CD4-positive, alpha-beta T cell treated with Interleukin-6 at 100 ng/mL for 8 hours (primary cell): Measurements from ENCODE around the gene RANBP2.
A peak's percentile ranks its signal among the peaks of the same experiment; 100 is the strongest.
"Not testable (repeated sequence)": the region's sequence is repeated elsewhere in the genome, so short reads cannot be mapped to it uniquely, and the experiment has no call there.

Source experiments
- DNase-seq: peaks from one replicate; pipeline ENCODE4 v3.0.0-alpha.2; 2020; ENCODE audit warnings: mixed read lengths, low spot score

RANBP2 gene

DNA sequence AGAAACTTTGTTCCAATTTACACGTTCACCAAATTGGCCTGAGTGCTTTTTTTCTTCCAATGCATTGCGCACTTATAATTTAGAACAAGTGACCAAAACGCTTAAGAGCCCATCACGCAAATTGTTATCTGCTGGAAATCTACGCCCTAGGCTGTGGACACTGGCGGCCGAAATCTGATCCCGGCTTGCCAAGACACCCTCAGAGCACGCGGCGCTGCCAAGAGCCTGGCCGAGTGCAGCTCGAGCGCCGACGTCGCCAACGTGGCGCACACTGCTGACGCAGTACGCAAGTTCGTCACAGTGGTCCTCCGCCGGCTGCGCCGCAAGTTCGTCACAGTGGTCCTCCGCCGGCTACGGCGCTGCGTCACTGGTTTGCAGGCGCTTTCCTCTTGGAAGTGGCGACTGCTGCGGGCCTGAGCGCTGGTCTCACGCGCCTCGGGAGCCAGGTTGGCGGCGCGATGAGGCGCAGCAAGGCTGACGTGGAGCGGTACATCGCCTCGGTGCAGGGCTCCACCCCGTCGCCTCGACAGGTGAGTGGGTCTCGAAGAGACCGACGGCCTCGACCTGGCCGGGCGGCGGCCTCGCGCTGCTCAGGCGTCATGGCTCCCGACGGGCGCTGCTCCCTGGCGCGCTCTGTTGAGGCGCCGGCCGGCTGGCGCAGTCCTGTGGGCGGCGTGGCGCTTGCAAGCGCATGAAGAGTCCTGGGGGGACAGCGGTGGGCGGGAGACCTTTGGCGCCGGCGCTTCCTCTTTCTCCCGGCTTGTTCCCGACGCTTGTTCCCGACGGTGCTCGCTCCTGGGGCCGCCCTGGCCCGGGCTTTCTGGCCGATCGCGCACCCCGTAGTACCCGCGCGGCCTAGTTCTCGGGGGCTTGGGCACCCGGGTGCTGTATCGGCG, at the start of gene RANBP2:
Gene RANBP2, plus strand, starts transcription at position 334 of the 896 bp plus-strand sequence. Its CDS starts 125 bp downstream, at position 459.
- DNase-seq: peak; percentile 92

DNA sequence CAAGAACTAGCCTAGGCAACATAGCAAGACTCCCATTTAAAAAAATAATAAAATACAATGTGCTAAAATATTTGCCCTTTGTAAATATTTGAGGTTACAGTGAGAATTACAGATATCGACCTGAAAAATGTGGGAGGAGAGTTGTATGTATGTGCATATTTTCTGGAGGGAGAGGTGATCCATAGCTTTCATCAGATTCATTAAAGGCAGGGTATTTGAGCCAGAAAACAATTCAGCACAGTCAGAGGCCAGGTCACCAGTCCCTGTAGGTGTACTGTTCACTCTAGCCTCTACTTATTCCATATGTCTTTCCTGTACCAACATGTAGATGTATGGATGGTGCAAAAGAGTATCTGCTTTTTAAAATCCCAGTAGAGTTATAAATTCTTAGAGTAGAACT, 49.0 kb upstream of the RANBP2 start:
- DNase-seq: not testable (repeated sequence)

DNA sequence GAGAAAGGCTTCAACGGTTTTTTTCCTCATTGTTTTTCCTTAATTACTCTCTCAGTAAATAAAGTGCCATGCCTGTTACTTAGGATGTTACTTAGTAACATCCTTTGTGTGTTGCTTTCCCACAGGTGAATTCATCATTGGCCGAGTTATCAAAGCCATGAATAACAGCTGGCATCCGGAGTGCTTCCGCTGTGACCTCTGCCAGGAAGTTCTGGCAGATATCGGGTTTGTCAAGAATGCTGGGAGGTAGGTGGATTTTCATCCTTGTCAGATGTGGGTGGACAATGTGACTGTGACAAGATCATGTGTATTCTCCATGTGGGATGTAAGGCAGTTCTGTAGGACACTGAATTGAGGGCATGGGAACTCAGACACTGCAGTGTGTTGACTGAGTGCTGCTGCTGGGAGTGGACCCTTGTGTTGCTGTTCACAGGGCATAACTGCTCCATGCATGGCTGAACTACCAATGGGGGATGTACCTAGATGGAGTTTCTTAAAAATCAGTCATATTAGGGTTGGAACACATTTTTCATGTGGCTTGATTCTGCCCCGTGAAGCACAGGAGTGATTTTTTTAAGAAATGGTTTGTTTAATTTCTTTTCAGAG, 47.0 kb upstream of the RANBP2 start:
- DNase-seq: not testable (repeated sequence)

DNA sequence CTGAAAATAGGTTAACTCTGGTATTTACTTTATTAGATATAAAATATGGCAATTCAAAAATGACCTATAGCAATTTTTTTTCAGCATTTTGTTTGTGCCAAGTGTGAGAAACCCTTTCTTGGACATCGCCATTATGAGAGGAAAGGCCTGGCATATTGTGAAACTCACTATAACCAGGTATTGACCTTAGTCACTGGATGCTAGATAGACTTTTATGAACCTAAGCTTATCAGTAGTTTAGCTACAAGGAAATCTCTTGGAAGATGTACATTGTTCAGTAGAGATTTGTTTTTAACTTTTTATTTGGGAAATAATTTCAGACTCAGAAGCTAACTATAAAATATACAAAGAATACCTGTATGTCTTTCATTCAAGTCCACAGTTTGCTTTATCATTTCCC, 42.8 kb upstream of the RANBP2 start:
- not testable (repeated sequence) for DNase-seq

DNA sequence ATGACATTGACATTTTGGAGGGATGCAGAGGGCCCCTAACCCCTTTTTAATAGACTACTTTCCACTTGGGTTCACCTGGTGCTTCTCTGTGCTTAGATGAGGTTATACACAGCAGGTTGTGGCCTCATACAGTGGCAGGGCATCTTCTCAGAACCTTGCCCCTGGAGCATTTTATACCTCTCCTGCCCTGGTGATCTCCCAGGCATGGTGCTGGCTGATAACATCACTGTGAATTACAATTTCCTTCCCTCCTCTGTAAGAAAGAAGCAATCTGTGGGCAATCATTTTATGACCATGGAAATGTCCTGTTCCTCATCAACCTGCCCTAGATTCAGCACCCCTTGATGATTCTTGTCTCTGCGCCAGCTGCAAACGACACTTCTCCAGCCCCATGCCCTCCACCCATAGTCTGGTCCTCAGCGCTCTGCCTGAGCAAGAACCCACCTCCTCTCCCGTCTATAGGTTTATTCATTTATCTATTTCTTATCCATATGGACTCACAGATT, 42.0 kb upstream of the RANBP2 start:
- not testable (repeated sequence) for DNase-seq

DNA sequence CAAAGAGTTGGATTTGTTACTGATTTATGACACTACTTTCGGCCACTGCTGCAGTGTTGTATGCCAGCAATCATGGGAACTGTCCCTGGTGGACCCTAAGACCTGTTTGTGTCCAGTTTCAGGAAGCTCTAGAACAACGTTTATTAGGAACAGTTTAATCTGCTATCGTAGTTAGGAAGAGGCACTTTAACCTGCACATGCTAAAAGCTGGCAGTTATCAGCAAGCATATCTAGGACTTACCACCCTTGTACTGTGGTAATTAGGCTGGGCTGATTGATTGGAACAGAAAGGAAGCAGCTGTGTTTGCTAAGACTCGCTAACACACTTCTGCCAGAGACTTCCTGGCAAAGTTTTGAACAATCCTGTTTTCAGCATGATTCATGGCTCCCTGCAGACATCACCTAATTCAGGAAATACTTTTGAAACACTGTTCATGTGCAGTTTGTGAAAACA, 41.1 kb upstream of the RANBP2 start:
- DNase-seq: not testable (repeated sequence)

DNA sequence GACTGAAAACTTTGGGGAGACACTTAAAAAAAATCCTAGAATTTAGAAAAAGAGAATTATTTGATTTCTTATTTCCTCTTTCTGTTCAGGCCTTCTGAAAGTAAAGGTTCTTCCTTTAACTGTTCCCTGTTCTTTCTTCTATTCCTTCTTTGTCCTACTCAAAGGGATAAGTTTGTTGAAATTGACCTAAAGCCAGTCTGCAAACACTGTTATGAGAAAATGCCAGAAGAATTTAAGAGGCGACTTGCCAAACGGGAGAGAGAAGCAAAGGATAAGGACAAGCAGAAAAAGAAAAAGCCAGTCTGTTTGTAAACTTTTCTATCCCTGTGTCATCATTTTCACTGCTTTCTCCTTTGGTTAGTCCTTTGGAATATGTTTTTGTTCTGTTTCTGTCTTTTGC, 38.5 kb upstream of the RANBP2 start:
- not testable (repeated sequence) for DNase-seq

DNA sequence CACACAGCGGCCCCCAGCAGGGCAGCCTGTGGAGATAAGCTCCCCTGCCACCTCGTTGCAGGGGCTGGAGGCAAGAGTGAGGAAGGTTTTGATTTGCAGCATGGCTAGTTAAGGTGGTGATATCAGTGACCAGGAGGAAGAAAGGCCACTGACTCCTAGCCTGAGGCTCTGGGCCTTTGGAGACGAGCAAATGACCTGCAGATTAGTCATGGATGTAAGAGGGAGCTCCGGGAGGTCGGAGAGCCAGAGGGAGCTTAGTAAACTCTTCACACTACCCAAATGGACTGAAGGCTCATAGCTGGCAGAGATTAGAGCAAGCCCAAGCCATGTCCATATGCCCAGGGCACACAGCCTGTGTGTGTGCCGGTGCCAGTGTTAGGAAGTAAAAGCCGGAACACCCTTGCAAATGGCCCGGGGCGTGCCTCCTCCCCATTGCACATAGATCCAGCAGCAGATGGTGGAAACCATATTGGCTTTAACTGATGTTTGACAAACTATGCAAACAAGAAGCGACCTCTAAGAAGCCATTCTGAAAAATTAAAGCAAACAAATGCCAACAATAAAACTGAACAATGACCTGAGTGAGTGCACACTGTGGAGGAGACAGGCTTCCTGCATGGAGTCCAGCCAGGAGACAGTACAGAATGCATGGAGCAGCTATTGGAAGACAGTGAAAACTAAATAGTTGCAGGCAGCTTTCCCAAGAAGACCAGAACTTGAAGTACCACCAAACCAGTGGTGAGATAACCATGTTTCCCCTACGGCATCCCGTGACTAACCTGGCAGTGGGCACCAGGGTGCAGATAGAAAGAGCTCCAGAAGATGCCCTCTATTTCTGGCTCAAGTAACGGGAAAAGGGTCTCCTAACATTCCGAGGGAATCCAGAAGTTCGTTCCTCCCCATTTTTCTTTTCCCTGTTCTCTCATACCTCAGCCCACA, 30.2 kb upstream of the RANBP2 start:
- not testable (repeated sequence) for DNase-seq

DNA sequence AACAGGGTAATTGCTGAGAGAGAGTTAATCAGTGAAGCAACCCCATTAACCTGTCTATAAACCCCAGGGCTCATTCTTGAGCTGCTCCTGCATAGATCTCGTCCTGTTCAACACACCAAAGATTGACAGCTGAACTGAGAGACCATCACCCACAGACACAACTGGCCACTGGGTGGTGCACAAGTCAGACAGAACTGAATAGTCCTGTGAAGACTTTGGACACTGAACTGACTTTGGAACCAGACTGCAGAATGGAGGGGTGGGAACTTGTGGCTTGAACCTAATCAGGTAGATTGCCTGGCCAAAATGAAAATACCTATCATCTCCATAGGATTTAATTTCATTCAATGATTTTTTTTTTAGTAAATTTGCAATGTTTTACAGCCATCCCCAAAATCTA, 29.3 kb upstream of the RANBP2 start:
- not testable (repeated sequence) for DNase-seq

DNA sequence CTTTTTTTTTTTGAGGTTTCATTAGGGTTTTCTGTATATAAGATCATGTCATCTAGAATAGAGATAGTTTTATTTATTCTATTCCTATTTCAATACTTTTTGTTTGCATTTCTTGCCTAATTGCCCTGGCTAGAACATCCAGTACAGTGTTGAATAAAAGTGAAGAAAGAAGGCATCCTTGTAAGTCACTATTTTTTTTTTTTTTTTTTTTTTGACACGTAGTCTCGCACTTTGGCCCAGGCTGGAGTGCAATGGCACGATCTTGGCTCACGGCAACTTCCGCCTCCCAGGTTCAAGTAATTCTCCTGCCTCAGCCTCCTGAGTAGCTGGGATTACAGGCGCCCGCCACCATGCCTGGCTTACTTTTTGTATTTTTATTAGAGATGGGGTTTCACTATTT, 27.8 kb upstream of the RANBP2 start:
- no peak for DNase-seq

DNA sequence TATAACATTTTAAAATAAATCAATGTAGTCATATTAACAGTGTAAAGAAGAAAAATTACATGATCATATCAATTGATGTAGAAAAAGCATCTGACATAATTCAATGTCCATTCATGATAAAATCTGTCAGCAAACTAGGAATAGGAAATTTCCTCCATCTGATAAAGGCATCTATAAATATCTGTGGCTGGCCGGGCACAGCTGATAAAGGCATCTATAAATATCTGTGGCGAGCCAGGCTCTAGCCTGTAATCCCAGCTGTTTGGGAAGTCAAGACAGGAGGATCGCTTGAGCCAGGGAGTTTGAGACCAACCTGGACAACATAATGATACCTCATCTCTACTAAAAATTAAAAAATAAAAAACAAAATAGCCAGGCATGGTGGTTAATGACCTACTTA, 18.1 kb upstream of the RANBP2 start:
- no peak for DNase-seq

DNA sequence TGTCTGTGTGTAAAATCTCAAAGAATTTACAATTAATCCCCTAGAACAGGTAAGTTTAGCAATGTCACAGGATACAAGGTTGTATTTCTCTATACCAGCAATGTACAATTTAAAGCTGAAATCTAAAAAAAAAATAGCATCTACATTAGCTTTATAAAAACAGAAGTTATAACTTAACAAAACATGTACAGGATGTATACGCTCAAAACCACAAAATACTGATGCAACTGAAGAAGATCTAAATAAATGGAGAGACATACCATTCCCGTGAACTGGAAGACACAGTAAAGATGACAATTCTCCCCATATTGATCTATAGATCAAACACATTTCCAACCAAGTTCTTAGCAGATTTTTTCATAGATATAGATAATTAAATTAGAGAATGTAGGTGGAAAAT, 17.5 kb upstream of the RANBP2 start:
- no peak for DNase-seq

DNA sequence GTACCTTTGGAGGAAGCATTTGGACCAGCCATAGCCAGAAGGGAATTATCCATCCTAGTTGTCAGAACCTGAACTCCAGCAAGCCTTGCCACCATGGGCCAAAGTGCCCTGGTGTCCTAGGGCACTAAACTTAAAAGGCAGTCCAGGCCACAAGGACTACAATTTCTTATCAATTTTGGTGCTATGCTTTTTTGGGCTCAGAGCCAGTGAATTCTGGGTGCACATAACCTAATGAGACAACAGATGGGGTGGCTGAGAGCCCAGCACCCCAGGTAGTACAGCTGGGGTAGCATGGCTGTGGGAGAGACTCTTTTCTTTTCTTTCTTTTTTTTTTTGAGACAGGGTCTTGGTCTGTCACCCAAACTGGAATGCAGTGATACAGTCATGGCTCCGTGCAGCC, 14.4 kb upstream of the RANBP2 start:
- DNase-seq: no peak

DNA sequence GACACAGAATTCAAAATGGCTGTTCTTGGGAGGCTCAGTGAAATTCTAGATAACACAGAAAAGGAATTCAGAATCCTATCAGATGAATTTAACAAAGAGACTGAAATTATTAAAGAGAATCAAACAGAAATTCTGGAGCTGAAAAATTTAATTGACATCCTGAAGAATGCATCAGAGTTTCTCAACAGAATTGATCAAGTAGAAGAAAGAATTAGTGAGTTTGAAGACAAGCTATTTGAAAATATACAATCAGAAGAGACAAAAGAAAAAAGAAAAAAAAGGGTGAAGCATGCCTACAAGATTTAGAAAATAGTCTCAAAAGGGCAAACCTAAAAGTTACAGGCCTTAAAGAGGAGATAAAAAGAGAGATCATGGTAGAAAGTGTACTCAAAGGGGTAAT, 12.0 kb upstream of the RANBP2 start:
- no peak for DNase-seq

DNA sequence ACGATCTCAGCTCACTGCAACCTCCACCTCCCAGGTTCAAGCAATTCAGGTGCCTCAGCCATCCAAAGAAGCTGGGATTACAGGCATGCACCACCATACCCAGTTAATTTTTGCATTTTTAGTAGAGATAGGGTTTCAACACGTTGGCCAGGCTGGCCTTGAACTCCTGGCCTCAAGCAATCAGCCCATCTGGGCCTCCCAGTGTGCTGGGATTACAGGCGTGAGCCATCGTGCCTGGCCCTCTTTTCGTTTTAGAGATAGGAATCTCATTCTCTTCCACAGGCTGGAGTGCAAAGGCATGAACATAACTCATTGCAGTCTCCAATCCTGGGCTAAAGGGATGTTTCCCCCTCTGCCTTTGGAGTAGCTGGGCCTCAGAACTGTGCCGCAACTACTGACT, 2.3 kb upstream of the RANBP2 start:
- not testable (repeated sequence) for DNase-seq

DNA sequence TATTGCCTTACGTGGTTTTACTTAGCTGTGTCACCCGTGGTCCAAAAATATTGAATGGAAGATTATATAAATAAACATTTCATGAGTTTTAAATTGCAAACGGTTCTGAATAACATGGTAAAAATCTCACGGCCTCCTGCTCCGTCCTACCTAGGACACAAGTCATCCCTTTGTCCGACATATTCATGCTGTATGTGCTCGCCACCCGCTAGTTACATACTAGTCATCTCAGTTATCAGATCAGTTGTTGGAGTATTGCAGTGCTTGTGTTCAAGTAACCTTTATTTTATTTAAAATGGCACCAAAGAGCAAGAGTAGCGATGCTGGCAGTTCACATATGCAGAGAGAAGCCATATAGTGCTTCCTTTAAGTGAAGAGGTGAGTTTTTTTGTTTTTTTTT, 6.8 kb downstream of the RANBP2 start:
- DNase-seq: not testable (repeated sequence)

DNA sequence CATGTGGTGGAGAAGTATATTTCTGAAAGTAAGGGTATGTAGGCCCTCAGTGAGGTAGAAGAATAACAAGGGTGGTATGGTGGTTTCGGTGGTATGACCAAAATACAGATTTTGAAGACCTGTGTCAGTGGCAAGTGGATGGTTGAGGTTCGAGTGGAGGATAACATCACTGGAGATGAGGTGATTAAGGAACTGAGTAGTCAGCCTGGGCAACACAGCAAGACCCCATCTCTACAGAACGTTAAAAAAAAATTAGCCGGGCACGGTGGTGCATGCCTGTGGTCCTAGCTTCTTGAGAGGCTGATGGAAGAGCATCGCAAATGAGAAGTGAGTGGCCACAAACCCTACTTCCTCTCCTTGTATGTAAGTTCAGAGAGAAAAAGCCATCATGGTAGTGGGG, 15.4 kb downstream of the RANBP2 start:
- not testable (repeated sequence) for DNase-seq

DNA sequence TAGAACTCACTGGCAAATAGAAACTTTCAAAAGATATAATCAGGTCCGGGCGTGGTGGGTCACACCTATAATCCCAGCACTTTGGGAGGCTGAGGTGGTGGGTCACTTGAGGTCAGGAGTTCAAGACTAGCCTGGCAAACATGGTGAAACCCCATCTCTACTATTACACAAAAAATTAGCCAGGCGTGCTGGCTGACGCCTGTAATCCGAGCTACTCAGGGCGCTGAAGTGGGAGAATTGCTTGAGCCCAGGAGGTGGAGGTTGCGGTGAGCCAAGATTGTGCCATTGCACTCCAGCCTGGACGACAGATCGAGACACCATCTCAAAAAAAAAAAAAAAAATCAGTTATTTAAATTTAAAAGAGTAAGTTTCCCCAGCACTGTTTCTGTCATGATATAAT, 38.7 kb downstream of the RANBP2 start:
- DNase-seq: not testable (repeated sequence)

DNA sequence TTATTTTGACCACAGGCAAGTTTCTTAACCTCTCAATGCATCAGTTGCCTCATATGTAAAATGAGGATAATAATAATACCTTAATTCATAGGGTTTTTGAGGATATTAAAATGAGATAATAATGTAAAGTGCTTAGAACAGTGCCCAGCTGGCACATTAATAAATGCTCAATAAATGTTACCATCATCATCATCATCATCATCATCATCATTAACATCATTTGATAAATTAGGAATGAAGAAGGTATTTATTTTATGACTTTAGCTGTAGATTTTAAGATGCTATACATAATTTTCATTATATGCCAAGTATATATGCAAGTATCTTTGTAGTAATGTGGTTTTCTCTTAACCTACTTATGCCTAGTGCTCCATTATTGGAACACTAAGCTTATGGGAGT, 43.3 kb downstream of the RANBP2 start:
- DNase-seq: not testable (repeated sequence)

DNA sequence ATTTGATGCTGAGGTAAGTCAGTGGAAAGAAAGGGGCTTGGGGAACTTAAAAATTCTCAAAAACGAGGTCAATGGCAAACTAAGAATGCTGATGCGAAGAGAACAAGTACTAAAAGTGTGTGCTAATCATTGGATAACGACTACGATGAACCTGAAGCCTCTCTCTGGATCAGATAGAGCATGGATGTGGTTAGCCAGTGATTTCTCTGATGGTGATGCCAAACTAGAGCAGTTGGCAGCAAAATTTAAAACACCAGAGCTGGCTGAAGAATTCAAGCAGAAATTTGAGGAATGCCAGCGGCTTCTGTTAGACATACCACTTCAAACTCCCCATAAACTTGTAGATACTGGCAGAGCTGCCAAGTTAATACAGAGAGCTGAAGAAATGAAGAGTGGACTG, 47.4 kb downstream of the RANBP2 start:
- not testable (repeated sequence) for DNase-seq

DNA sequence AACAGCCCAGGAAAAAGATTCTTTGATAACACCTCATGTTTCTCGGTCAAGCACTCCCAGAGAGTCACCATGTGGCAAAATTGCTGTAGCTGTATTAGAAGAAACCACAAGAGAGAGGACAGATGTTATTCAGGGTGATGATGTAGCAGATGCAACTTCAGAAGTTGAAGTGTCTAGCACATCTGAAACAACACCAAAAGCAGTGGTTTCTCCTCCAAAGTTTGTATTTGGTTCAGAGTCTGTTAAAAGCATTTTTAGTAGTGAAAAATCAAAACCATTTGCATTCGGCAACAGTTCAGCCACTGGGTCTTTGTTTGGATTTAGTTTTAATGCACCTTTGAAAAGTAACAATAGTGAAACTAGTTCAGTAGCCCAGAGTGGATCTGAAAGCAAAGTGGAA, 48.6 kb downstream of the RANBP2 start:
- not testable (repeated sequence) for DNase-seq

DNA sequence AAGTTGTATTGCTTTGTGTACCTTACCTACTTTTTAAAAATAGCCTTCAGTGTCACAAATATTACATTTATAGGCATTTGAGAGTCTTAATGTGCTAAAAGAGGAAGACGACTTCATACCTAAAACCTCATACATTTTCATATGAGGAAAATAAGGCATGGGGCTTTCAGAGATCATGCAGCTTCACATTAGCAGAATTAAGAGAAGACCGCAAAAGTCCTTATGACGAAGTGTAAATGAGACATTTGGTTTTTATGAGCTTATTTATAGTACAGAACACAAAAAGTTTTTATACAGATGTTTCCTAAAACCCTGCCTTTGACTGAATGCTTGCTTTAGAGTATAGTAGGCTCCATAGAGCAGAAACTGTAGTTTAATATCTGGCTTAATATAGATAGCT, 57.2 kb downstream of the RANBP2 start:
- no peak for DNase-seq
